ENCODE results near the gene ATF2.
"Not testable (repeated sequence)": the region's sequence is repeated elsewhere in the genome, so short reads cannot be mapped to it uniquely, and the experiment has no call there.

ATF2 gene

GRCh38 chr2:175140332-175140731, 27.7 kb downstream of the ATF2 start:
- Mint-ChIP-seq H3K9me3 (ENCODE audit: low read depth) (no peaks in the 10 kb centered on the region), H3K4me1 (ENCODE audit: low read depth) (peaks cover 41% of the 10 kb centered on the region), H3K27ac (no peak overlapping the region), H3K4me3 (no peak overlapping the region), H3K27me3 (no peaks in the 10 kb centered on the region), H3K36me3 (peaks cover 19% of the 10 kb centered on the region)

- Mint-ChIP-seq H3K36me3 (peaks cover 19% of the 10 kb centered on the region), H3K9me3 (ENCODE audit: low read depth) (no peaks in the 10 kb centered on the region), H3K27ac (no peak overlapping the region), H3K4me3 (no peak overlapping the region), H3K4me1 (ENCODE audit: low read depth) (peaks cover 38% of the 10 kb centered on the region), H3K27me3 (no peaks in the 10 kb centered on the region)
Observed at GRCh38 chr2:175137793-175138192, 30.2 kb downstream of the ATF2 start.

GRCh38 chr2:175136334-175137215, 31.4 kb downstream of the ATF2 start:
- Mint-ChIP-seq H3K27ac (peak overlapping the region; percentile 41), H3K4me3 (no peak overlapping the region), H3K36me3 (peaks cover 14% of the 10 kb centered on the region), H3K27me3 (no peaks in the 10 kb centered on the region), H3K4me1 (ENCODE audit: low read depth) (peaks cover 33% of the 10 kb centered on the region), H3K9me3 (ENCODE audit: low read depth) (no peaks in the 10 kb centered on the region)

- Mint-ChIP-seq H3K36me3 (peaks cover 16% of the 10 kb centered on the region), H3K9me3 (ENCODE audit: low read depth) (no peaks in the 10 kb centered on the region), H3K4me1 (ENCODE audit: low read depth) (peaks cover 33% of the 10 kb centered on the region), H3K4me3 (no peak overlapping the region), H3K27me3 (no peaks in the 10 kb centered on the region), H3K27ac (no peak overlapping the region)
Observed at GRCh38 chr2:175135862-175136261, 32.1 kb downstream of the ATF2 start.

GRCh38 chr2:175135177-175135576, 32.8 kb downstream of the ATF2 start:
- Mint-ChIP-seq H3K4me3 (no peak overlapping the region), H3K9me3 (ENCODE audit: low read depth) (no peaks in the 10 kb centered on the region), H3K36me3 (peaks cover 16% of the 10 kb centered on the region), H3K27ac (no peak overlapping the region), H3K27me3 (no peaks in the 10 kb centered on the region), H3K4me1 (ENCODE audit: low read depth) (peaks cover 31% of the 10 kb centered on the region)

- Mint-ChIP-seq H3K36me3 (peaks cover 20% of the 10 kb centered on the region), H3K4me3 (no peak overlapping the region)
Observed at GRCh38 chr2:175131252-175131651, 36.8 kb downstream of the ATF2 start.

GRCh38 chr2:175126661-175127060, 41.3 kb downstream of the ATF2 start:
- Mint-ChIP-seq H3K36me3 (peaks cover 12% of the 10 kb centered on the region), H3K4me1 (ENCODE audit: low read depth) (peaks cover 17% of the 10 kb centered on the region), H3K27ac (no peak overlapping the region), H3K9me3 (ENCODE audit: low read depth) (no peaks in the 10 kb centered on the region), H3K27me3 (no peaks in the 10 kb centered on the region), H3K4me3 (no peak overlapping the region)

More at GRCh38 chr2:175131252-175131651, 36.8 kb downstream of the ATF2 start:
- no peaks in the 10 kb centered on the region for H3K27me3 Mint-ChIP-seq
- H3K4me1 Mint-ChIP-seq (ENCODE audit: low read depth): peaks cover 14% of the 10 kb centered on the region
- H3K27ac Mint-ChIP-seq: no peak overlapping the region
- H3K9me3 Mint-ChIP-seq (ENCODE audit: low read depth): no peaks in the 10 kb centered on the region

GRCh38 chr2:175123254-175123653, 44.7 kb downstream of the ATF2 start:
- Mint-ChIP-seq H3K36me3 (peaks cover 4% of the 10 kb centered on the region), H3K27ac (no peak overlapping the region), H3K4me1 (ENCODE audit: low read depth) (peaks cover 17% of the 10 kb centered on the region), H3K9me3 (ENCODE audit: low read depth) (no peaks in the 10 kb centered on the region), H3K4me3 (no peak overlapping the region), H3K27me3 (no peaks in the 10 kb centered on the region)

- no peak overlapping the region for H3K4me3 Mint-ChIP-seq
- H3K4me1 Mint-ChIP-seq (ENCODE audit: low read depth): no peaks in the 10 kb centered on the region
- H3K27ac Mint-ChIP-seq: no peak overlapping the region
- H3K27me3 Mint-ChIP-seq: no peaks in the 10 kb centered on the region
- H3K9me3 Mint-ChIP-seq (ENCODE audit: low read depth): no peaks in the 10 kb centered on the region
- H3K36me3 Mint-ChIP-seq: peaks cover 12% of the 10 kb centered on the region
Observed at GRCh38 chr2:175111200-175111657, 56.8 kb downstream of the ATF2 start.

GRCh38 chr2:175108091-175108490, 59.9 kb downstream of the ATF2 start:
- H3K27ac Mint-ChIP-seq; H3K4me1 Mint-ChIP-seq (ENCODE audit: low read depth); H3K9me3 Mint-ChIP-seq (ENCODE audit: low read depth); H3K27me3 Mint-ChIP-seq; H3K4me3 Mint-ChIP-seq: not testable (repeated sequence)
- peaks cover 12% of the 10 kb centered on the region for H3K36me3 Mint-ChIP-seq

GRCh38 chr2:175107146-175107545, 60.9 kb downstream of the ATF2 start:
- Mint-ChIP-seq H3K36me3 (peaks cover 12% of the 10 kb centered on the region), H3K4me1 (ENCODE audit: low read depth) (no peaks in the 10 kb centered on the region), H3K27ac (no peak overlapping the region), H3K4me3 (no peak overlapping the region), H3K9me3 (ENCODE audit: low read depth) (no peaks in the 10 kb centered on the region), H3K27me3 (no peaks in the 10 kb centered on the region)

GRCh38 chr2:175103191-175103590, 64.8 kb downstream of the ATF2 start:
- no peaks in the 10 kb centered on the region for H3K27me3 Mint-ChIP-seq
- no peaks in the 10 kb centered on the region for H3K4me1 Mint-ChIP-seq (ENCODE audit: low read depth)
- no peak overlapping the region for H3K27ac Mint-ChIP-seq
- peaks cover 16% of the 10 kb centered on the region for H3K36me3 Mint-ChIP-seq
- no peak overlapping the region for H3K4me3 Mint-ChIP-seq
- H3K9me3 Mint-ChIP-seq (ENCODE audit: low read depth): no peaks in the 10 kb centered on the region

GRCh38 chr2:175101514-175101913, 66.5 kb downstream of the ATF2 start:
- H3K27ac Mint-ChIP-seq: no peak overlapping the region
- H3K27me3 Mint-ChIP-seq: no peaks in the 10 kb centered on the region
- no peaks in the 10 kb centered on the region for H3K4me1 Mint-ChIP-seq (ENCODE audit: low read depth)
- H3K4me3 Mint-ChIP-seq: no peak overlapping the region
- peaks cover 15% of the 10 kb centered on the region for H3K36me3 Mint-ChIP-seq
- H3K9me3 Mint-ChIP-seq (ENCODE audit: low read depth): no peaks in the 10 kb centered on the region

GRCh38 chr2:175097297-175097696, 70.7 kb downstream of the ATF2 start:
- Mint-ChIP-seq H3K27me3 (no peaks in the 10 kb centered on the region), H3K36me3 (peaks cover 12% of the 10 kb centered on the region), H3K27ac (no peak overlapping the region), H3K4me1 (ENCODE audit: low read depth) (no peaks in the 10 kb centered on the region), H3K9me3 (ENCODE audit: low read depth) (no peaks in the 10 kb centered on the region), H3K4me3 (no peak overlapping the region)

- peaks cover 34% of the 10 kb centered on the region for H3K36me3 Mint-ChIP-seq
- H3K4me1 Mint-ChIP-seq (ENCODE audit: low read depth); H3K9me3 Mint-ChIP-seq (ENCODE audit: low read depth); H3K27me3 Mint-ChIP-seq; H3K27ac Mint-ChIP-seq; H3K4me3 Mint-ChIP-seq: not testable (repeated sequence)
Observed at GRCh38 chr2:175084117-175084516, 83.9 kb downstream of the ATF2 start.

GRCh38 chr2:175080479-175080878, 87.5 kb downstream of the ATF2 start:
- Mint-ChIP-seq H3K4me1 (ENCODE audit: low read depth) (no peaks in the 10 kb centered on the region), H3K4me3 (no peak overlapping the region), H3K27me3 (no peaks in the 10 kb centered on the region), H3K27ac (no peak overlapping the region), H3K9me3 (ENCODE audit: low read depth) (no peaks in the 10 kb centered on the region), H3K36me3 (peaks cover 37% of the 10 kb centered on the region)
